SK-N-MC (cell line): ENCODE measurements around the gene MAP2.

Experiments used
- DNase-seq: peaks from one replicate; pipeline ENCODE4 v3.0.0-alpha.2; 2011; ENCODE audit warnings: low read depth, low spot score
- H3K27ac ChIP-seq: fragments of 200-600 bp; sonication (generic); 2 replicates; pipeline ENCODE4 v1.5.1; 2016; ENCODE audit warnings: mixed run types
- H3K36me3 ChIP-seq: fragments of 200-600 bp; sonication (generic); 2 replicates; pipeline ENCODE4 v1.6.1; 2017; ENCODE audit warnings: antibody characterized with exemption, low read length, mixed read lengths; ENCODE audit not compliant: insufficient read depth
- H3K4me3 ChIP-seq: fragments of 200-600 bp; sonication (generic); 2 replicates; pipeline ENCODE4 v1.5.1; 2016
- H3K9ac ChIP-seq: fragments of 200-600 bp; sonication (generic); 2 replicates; pipeline ENCODE4 v1.8.0; 2017; ENCODE audit warnings: mixed run types, mixed read lengths; ENCODE audit not compliant: insufficient read length
- H3K9me3 ChIP-seq: fragments of 200-600 bp; sonication (generic); 2 replicates; pipeline ENCODE4 v1.6.1; 2017; ENCODE audit warnings: low read depth, mild to moderate bottlenecking, antibody characterized with exemption, low read length, moderate library complexity, mixed read lengths
- EZH2 ChIP-seq: fragments of 200-600 bp; sonication (generic); IDR thresholded peaks from one replicate; pipeline ENCODE4 v1.6.1; 2017; ENCODE audit warnings: antibody characterized with exemption
- FOXP2 ChIP-seq: optimal IDR thresholded peaks from 2 replicates; pipeline ENCODE3; 2011; ENCODE audit warnings: mild to moderate bottlenecking, moderate library complexity; ENCODE audit not compliant: insufficient read depth; ENCODE audit errors: extremely low read length, control extremely low read depth
- POLR2AphosphoS5 ChIP-seq: IDR thresholded peaks from 2 replicates; pipeline ENCODE4 v1.6.1; 2012; ENCODE audit warnings: mild to moderate bottlenecking, low read depth, low read length, borderline replicate concordance

MAP2 gene

GRCh38 chr2:209460151-209460761 is 36.4 kb downstream of the MAP2 start:
- Histone ChIP-seq H3K4me3 (no peak overlapping the region), H3K27ac (no peak overlapping the region), H3K9me3 (no peaks in the 10 kb centered on the region), H3K36me3 (no peaks in the 10 kb centered on the region), H3K9ac (no peak overlapping the region)
- no peak for DNase-seq
- TF ChIP-seq FOXP2 = no peak
- TF ChIP-seq EZH2 = no peak
- no peak for TF ChIP-seq POLR2AphosphoS5

DNA sequence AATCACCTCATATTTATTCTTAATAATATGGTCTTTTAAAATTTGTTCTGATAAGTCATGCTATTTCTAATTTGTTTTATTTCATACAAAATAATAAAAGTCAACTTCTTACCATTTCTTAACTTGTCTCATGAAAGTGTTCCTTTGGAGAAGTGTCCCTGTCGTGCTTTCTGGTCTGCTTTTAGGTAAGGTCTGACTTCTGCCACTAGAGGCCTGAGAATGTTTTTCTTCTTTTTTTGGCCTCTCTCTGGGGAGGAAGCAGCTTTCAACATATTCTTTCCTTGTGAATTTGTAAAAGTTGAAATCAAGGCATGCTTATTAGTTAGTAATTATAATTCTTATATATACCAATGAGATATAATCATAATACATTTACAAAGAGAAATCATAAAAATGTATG is 39.4 kb downstream of the MAP2 start:
- H3K36me3 ChIP-seq = no peaks in the 10 kb centered on the region
- no peak overlapping the region for H3K4me3 ChIP-seq
- H3K27ac ChIP-seq = no peak overlapping the region
- TF ChIP-seq FOXP2 (no peak), POLR2AphosphoS5 (no peak), EZH2 (no peak)
- no peak for DNase-seq
- no peaks in the 10 kb centered on the region for H3K9me3 ChIP-seq
- H3K9ac ChIP-seq = no peak overlapping the region

DNA sequence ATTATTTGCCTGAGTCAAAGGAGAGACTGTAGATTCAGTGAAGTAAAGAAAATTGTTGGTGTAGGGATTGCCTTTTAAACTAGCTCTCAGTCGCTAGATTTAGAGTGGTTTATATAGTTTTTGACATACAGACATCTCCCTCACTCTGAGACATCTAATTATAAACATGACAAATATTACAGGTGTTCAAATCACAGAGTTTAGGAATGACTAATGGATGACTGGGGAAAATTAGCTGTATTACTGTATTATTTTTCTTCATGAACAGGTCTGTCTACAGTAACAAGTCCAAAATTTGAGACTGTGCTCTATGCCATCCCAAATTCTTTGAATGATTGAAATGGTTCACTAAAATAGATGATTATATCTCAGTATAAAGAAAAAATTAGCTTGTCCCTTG is 40.0 kb downstream of the MAP2 start:
- DNase-seq = no peak
- Histone ChIP-seq H3K36me3 (no peaks in the 10 kb centered on the region), H3K9me3 (no peaks in the 10 kb centered on the region), H3K9ac (no peak overlapping the region), H3K4me3 (no peak overlapping the region), H3K27ac (no peak overlapping the region)
- TF ChIP-seq EZH2 = no peak
- no peak for TF ChIP-seq FOXP2
- TF ChIP-seq POLR2AphosphoS5 = no peak

DNA sequence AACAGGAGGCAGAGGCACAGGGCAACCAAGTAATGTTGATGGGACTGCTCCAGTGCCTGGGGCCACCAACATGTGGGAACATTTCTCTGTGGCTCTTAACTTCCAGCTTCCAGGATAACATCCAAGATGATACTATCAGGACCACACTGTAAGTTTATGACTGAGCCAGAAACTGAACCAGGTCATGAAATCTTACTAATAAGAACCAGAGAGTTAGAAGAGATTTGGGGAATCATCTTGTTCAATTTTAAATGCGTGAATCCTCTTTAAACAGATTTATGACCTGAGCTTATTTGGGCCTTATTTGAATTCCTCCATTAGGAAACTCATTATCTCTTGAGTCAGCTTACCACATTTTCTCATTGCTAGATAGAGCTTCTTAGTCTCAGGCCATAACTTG is 45.0 kb downstream of the MAP2 start:
- Histone ChIP-seq H3K9me3 (no peaks in the 10 kb centered on the region), H3K4me3 (no peak overlapping the region), H3K27ac (peak overlapping the region; percentile 72; the same call in 1 of the 2 replicates), H3K9ac (no peak overlapping the region), H3K36me3 (no peaks in the 10 kb centered on the region)
- no peak for TF ChIP-seq EZH2
- TF ChIP-seq FOXP2 = no peak
- no peak for TF ChIP-seq POLR2AphosphoS5
- no peak for DNase-seq

DNA sequence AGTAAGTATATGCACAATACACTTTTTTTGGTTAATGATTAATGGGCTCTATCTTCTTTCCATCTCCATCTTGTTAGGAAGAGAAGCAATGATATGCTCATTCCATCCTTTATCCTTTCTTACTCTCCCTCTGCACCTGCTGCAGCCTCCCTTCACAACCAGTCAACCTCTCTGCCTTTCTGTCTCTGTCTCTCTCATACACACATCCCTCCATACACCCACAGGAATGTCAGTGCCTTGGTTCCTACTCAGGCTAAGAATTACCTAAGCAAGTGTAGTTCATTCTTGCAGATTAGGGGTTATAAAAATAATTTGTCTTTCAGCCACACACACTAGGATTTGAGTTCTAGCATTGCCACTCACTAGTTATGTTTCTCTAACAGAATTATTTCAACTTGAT is 45.6 kb downstream of the MAP2 start:
- Histone ChIP-seq H3K36me3 (no peaks in the 10 kb centered on the region), H3K9ac (no peak overlapping the region), H3K4me3 (no peak overlapping the region), H3K9me3 (no peaks in the 10 kb centered on the region), H3K27ac (peak overlapping the region; percentile 72; the same call in 1 of the 2 replicates)
- no peak for DNase-seq
- TF ChIP-seq FOXP2 (no peak), POLR2AphosphoS5 (no peak), EZH2 (no peak)

DNA sequence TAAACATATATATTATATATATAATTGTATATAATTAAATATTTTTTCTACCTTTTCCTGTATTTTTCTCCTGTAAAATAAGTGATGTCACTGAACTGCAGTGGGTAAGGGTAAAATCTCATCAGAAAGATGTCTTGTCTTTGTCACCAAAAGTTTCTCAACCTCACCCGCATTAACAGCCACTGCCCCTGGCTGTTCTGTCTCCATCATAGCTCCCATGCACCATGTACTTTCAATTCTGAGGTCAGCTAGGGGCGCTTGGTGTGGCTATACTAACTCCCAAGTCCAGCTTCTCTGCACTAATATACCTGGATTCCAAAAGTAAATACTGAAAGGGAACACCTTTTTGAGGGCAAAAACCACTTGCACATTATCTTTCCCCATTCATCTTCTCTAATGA is 46.6 kb downstream of the MAP2 start:
- no peaks in the 10 kb centered on the region for H3K36me3 ChIP-seq
- H3K27ac ChIP-seq = no peak overlapping the region
- H3K4me3 ChIP-seq = no peak overlapping the region
- TF ChIP-seq POLR2AphosphoS5 (no peak), FOXP2 (no peak), EZH2 (no peak)
- no peak overlapping the region for H3K9ac ChIP-seq
- no peak for DNase-seq
- no peaks in the 10 kb centered on the region for H3K9me3 ChIP-seq

- DNase-seq = no peak
- Histone ChIP-seq H3K9me3 (no peaks in the 10 kb centered on the region), H3K9ac (no peak overlapping the region), H3K4me3 (no peak overlapping the region), H3K27ac (no peak overlapping the region), H3K36me3 (no peaks in the 10 kb centered on the region)
- TF ChIP-seq POLR2AphosphoS5 (no peak), FOXP2 (no peak), EZH2 (no peak)
Observed at GRCh38 chr2:209471037-209471436, 47.2 kb downstream of the MAP2 start.

DNA sequence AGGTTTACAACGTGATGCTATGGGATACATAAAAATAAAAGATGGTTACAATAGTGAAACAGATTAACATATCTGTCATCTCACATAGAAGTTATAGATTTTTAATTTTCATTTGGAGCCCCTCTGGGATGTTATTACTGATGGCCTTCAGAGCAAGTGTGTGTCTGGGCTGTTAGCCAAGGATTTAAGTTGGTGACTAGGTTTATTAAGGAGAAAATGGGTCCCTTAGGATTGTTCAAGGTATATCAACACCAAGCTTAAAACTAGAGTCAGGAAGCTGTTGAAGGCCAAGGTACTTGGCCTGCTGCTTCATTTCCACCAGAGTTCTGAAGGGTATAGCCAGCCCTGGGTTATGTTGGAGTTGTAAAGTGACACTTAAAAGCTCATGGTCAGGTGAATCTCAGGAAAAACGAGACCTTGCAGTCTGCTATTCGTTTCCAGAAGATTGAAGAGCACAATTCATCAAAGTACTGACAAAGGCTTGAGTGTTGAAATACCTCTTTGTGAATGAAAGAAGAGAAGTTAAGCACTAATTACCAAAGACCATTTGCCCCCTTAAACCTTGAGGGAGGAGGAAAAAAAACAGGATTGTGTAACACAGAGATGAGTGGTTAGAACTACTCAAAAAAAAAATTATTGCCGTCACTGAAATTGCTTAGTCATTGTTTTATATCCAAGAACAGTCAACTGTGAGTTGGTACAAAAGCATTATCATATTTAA is 48.4 kb downstream of the MAP2 start:
- peak overlapping the region; percentile 78 for H3K27ac ChIP-seq
- H3K9me3 ChIP-seq = no peaks in the 10 kb centered on the region
- DNase-seq = peak; percentile 48
- H3K9ac ChIP-seq = no peak overlapping the region
- no peaks in the 10 kb centered on the region for H3K36me3 ChIP-seq
- peak overlapping the region; percentile 41 for H3K4me3 ChIP-seq
- TF ChIP-seq POLR2AphosphoS5 (0 out of 2 replicates have a peak, but pooled peaks have one; percentile 12), EZH2 (no peak)

GRCh38 chr2:209472871-209473270 is 49.0 kb downstream of the MAP2 start:
- no peak for TF ChIP-seq EZH2
- no peak; the same call in 1 of the 2 replicates for TF ChIP-seq POLR2AphosphoS5
- TF ChIP-seq FOXP2 = no peak
- Histone ChIP-seq H3K27ac (peak overlapping the region; percentile 78), H3K36me3 (no peaks in the 10 kb centered on the region), H3K9me3 (no peaks in the 10 kb centered on the region), H3K4me3 (peak overlapping the region; percentile 41), H3K9ac (no peak overlapping the region)
- no peak for DNase-seq
